Kidney (tissue), 14 donors: ENCODE measurements around the gene ADGRA1. TPM values are rescaled to one million over a fixed set of nuclear protein-coding genes. Genes with fewer than 3 reads are reported as not detected.

Experiments used
- DNase-seq, 5 donors: peaks; one replicate each; pipeline ENCODE4 v3.0.0-alpha.2; 2013 to 2020
- FAIRE-seq: peaks from 2 replicates; lab custom pipeline; 2012; peaks lifted over from hg19 to GRCh38; lab: Jason Lieb, UNC
- H3K27ac ChIP-seq, 2 donors: one replicate each; pipeline ENCODE4 v1.7.0; 2013; ENCODE audit warnings: low read depth in 2 of 2, low read length in 2 of 2, inconsistent platforms in 1 of 2
- H3K27me3 ChIP-seq: one replicate; pipeline ENCODE4 v1.7.1; 2013; ENCODE audit warnings: low read length, inconsistent platforms; ENCODE audit not compliant: control insufficient read depth, insufficient read depth
- H3K36me3 ChIP-seq, 3 donors: one replicate each; pipeline versions ENCODE4 v1.7.0 to v1.7.1; 2013; ENCODE audit warnings: low read length in 3 of 3, control low read depth in 1 of 3, inconsistent platforms in 1 of 3; ENCODE audit not compliant: insufficient read depth in 3 of 3, control insufficient read depth in 2 of 3
- H3K4me1 ChIP-seq, 3 donors: one replicate each; pipeline versions ENCODE4 v1.7.0 to v1.7.1; 2013; ENCODE audit warnings: low read length in 3 of 3, inconsistent platforms in 1 of 3, low read depth in 1 of 3; ENCODE audit not compliant: control insufficient read depth in 2 of 3, insufficient read depth in 2 of 3
- H3K4me3 ChIP-seq, 3 donors: one replicate each; pipeline versions ENCODE4 v1.7.0 to v1.8.1; 2013; ENCODE audit warnings: low read length in 3 of 3, control low read depth in 1 of 3, inconsistent platforms in 1 of 3
- H3K9ac ChIP-seq, 3 donors: one replicate each; pipeline versions ENCODE4 v1.7.0 to v1.7.1; 2013; ENCODE audit warnings: low read length in 3 of 3, control low read depth in 1 of 3, inconsistent platforms in 1 of 3
- H3K9me3 ChIP-seq, 3 donors: one replicate each; pipeline versions ENCODE4 v1.7.0 to v1.7.1; 2013; ENCODE audit warnings: low read length in 3 of 3, control low read depth in 1 of 3, inconsistent platforms in 1 of 3; ENCODE audit not compliant: control insufficient read depth in 2 of 3, insufficient read depth in 1 of 3
- intact Hi-C: fragments of 100-400 bp; cut with DNase I; formaldehyde crosslinking; loops from one replicate; pipeline ENCODE4 v1.11.1; 2022
- polyA plus RNA-seq: library from polyadenylated mRNA; stranded (reverse); fragments of 350-450 nt; fragmentation: Illumina TruSeq; extraction: RNeasy Lipid Tissue Mini Kit (QIAGEN cat#74804); gene quantifications from one replicate; pipeline ENCODE4 v1.2.3, GENCODE V29; 2014; ENCODE audit warnings: low read depth, low replicate concordance; ENCODE audit not compliant: insufficient read depth
- total RNA-seq: library from RNA; stranded (reverse); fragmentation: NEBNext Ultra II Directional; extraction: Animal tissue kit (Norgen Biotek cat#: 25700); gene quantifications from one replicate; pipeline ENCODE4 v1.2.1, GENCODE V29; 2021
- TF ChIP-seq, protein P1 (sequence below): IDR thresholded peaks from 3 replicates; pipeline ENCODE4 v1.5.1; 2012; ENCODE audit warnings: mild to moderate bottlenecking, moderate library complexity, borderline replicate concordance; ENCODE audit not compliant: insufficient read depth; ENCODE audit errors: extremely low read depth
- donor health status: control.
- donor health status: control.
- donor health status: control.
- donor health status: control.
- donor health status: control.
- donor health status: DM: yes; HTN: yes; CAD: no.
- donor health status: Normal renal cell carcinoma (clear cell type).

ADGRA1 gene
- total and polyA plus RNA-seq, 2 donors from 2014 or later: 0.91 to 1.1 TPM

DNA sequence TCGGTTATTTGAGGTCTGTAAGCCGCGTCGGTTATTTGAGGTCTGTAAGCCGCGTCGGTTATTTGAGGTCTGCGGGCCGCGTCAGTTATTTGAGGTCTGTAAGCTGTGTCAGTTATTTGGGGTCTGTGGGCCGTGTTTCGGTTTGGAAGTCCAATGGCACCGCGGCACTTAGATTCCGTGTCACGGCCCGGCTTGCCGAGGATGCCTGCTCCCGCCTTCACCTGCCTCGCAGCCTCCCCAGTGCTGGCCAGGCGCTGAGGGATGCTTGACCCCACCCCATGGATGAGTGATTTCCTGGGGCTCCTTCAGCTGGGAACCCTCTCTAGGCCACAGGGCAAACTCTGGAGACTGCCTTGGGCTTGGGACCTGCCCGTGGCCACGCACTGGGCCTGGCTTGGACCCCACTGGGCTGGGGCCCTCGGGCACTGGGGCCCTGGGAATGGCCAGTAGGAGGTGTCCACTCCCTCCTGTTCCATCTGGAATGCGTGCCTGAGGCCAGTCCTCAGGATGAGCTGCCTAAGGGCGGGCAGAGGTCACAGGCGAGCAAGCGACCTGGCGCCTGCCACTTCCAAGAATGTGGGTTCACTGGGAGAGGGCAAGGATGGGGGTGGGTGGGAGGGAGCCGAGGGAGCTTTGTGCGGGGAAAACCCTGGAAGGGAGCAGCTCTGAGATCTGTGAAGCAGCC lies 25.6 kb downstream of the ADGRA1 start:
- TF ChIP-seq, protein P1, sequence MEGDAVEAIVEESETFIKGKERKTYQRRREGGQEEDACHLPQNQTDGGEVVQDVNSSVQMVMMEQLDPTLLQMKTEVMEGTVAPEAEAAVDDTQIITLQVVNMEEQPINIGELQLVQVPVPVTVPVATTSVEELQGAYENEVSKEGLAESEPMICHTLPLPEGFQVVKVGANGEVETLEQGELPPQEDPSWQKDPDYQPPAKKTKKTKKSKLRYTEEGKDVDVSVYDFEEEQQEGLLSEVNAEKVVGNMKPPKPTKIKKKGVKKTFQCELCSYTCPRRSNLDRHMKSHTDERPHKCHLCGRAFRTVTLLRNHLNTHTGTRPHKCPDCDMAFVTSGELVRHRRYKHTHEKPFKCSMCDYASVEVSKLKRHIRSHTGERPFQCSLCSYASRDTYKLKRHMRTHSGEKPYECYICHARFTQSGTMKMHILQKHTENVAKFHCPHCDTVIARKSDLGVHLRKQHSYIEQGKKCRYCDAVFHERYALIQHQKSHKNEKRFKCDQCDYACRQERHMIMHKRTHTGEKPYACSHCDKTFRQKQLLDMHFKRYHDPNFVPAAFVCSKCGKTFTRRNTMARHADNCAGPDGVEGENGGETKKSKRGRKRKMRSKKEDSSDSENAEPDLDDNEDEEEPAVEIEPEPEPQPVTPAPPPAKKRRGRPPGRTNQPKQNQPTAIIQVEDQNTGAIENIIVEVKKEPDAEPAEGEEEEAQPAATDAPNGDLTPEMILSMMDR: no peak
- Histone ChIP-seq H3K9ac (no peak overlapping the region), H3K27ac (no peak overlapping the region), H3K27me3 (no peaks in the 10 kb centered on the region), H3K36me3 (no peaks in the 10 kb centered on the region), H3K4me3 (no peak overlapping the region), H3K9me3 (peaks cover 0 to under 1% (median 0%) of the 10 kb centered on the region in 3 donors), H3K4me1 (no peaks in the 10 kb centered on the region)
- intact Hi-C loops: no loop called here
- no peak for FAIRE-seq
- no peak for DNase-seq

DNA sequence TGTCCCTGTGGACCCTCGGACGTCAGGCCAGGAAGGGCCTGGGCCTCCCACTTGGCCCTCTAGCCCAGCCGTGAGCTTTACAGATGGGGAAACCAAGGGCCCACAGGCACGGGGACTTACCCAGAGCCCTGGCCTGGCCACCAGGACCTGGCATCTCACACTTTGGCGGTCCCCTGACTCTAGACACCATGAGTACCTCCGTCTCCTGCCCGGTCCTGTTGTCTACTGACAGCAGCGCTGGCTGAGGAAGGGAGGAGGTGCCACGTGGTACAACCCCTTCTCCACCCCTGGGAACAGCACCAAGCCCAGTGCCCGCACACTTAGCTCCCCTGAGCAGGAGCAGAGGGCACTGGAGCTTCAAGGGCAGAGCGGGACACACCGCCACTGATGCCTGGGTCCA lies 26.1 kb downstream of the ADGRA1 start:
- Histone ChIP-seq H3K4me3 (no peak overlapping the region), H3K27me3 (no peaks in the 10 kb centered on the region), H3K9me3 (peaks cover 0 to 3% (median 1%) of the 10 kb centered on the region in 3 donors), H3K36me3 (no peaks in the 10 kb centered on the region), H3K4me1 (no peaks in the 10 kb centered on the region), H3K27ac (no peak overlapping the region), H3K9ac (no peak overlapping the region)
- peak in 1 of 5 donors; percentile 46 for DNase-seq
- FAIRE-seq: no peak
- TF ChIP-seq, protein P1: no peak
- intact Hi-C loops: no loop called here

DNA sequence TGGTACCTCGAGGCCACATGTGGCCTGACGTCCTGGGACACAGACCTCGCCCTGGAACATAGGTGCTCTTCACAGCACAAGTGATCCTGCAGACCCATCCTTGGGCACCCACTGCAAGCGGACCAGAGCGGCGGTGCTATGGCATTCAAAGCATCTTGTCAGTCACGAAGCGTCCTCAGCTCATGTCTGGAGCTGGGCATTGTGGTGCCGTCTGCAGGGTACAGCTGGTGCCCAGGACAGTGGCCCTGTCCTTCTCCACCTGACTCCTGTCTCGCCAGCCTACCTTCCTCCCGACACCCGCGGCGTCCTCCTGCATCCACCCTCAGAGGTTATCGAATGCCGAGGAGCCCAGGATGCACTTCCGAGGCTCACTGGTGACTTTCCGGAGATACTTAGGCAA lies 26.5 kb downstream of the ADGRA1 start:
- Histone ChIP-seq H3K36me3 (no peaks in the 10 kb centered on the region), H3K9me3 (peaks cover 0 to 3% (median 2%) of the 10 kb centered on the region in 3 donors), H3K27ac (no peak overlapping the region), H3K9ac (no peak overlapping the region), H3K4me1 (no peaks in the 10 kb centered on the region), H3K27me3 (no peaks in the 10 kb centered on the region), H3K4me3 (no peak overlapping the region)
- FAIRE-seq (no peak), DNase-seq (peak in 1 of 5 donors; percentile 39)
- intact Hi-C loops: no loop called here
- TF ChIP-seq, protein P1: no peak
